GM23338 (cell line): ENCODE data around the gene KIAA1614.

Experiments used
- CTCF ChIP-seq, 2 experiments: fragments of 200-600 bp in 1 of 2; sonication (generic) in 1 of 2; conservative IDR thresholded peaks; 2 replicates each; pipeline versions ENCODE4 v1.5.1 to v1.6.1; 2016 to 2017; ENCODE audit warnings: antibody characterized with exemption in 2 of 2, low read depth in 2 of 2, mild to moderate bottlenecking in 2 of 2, moderate library complexity in 1 of 2
- EZH2 ChIP-seq: fragments of 200-600 bp; sonication (generic); IDR thresholded peaks from one replicate; pipeline ENCODE4 v1.8.0; 2017; ENCODE audit warnings: antibody characterized with exemption, mild to moderate bottlenecking, low read depth; ENCODE audit not compliant: unreplicated experiment
- EZH2phosphoT487 ChIP-seq: fragments of 200-600 bp; sonication (generic); IDR thresholded peaks from one replicate; pipeline ENCODE4 v1.8.1; 2018; ENCODE audit warnings: antibody characterized with exemption; ENCODE audit not compliant: unreplicated experiment
- JUNB ChIP-seq: IDR thresholded peaks from one replicate; pipeline ENCODE4 v1.6.1; 2016; ENCODE audit warnings: antibody characterized with exemption; ENCODE audit not compliant: unreplicated experiment
- POLR2AphosphoS5 ChIP-seq: IDR thresholded peaks from 2 replicates; pipeline ENCODE4 v1.6.1; 2016; ENCODE audit warnings: antibody characterized with exemption, low read depth
- ZNF114 ChIP-seq: fragments of 250-450 bp; sonication (Bioruptor Pico); IDR thresholded peaks from 2 replicates; pipeline ENCODE4 v1.5.0; 2020; ENCODE audit warnings: mild to moderate bottlenecking, moderate library complexity
- ZNF331 ChIP-seq: fragments of 250-450 bp; sonication (Bioruptor Pico); IDR thresholded peaks from 2 replicates; pipeline ENCODE4 v1.5.0; 2020; ENCODE audit warnings: low read depth, mild to moderate bottlenecking, moderate library complexity
- TF ChIP-seq, protein P1 (sequence below): fragments of 250-450 bp; sonication (Bioruptor Pico); IDR thresholded peaks from 2 replicates; pipeline ENCODE4 v1.5.0; 2020; ENCODE audit warnings: mild to moderate bottlenecking, moderate library complexity
- TF ChIP-seq, protein P2 (sequence below): IDR thresholded peaks from one replicate; pipeline ENCODE4 v1.6.1; 2018; ENCODE audit warnings: antibody characterized with exemption; ENCODE audit not compliant: unreplicated experiment
- TF ChIP-seq, protein P3 (sequence below): IDR thresholded peaks from 2 replicates; pipeline ENCODE4 v1.6.1; 2016; ENCODE audit warnings: antibody characterized with exemption

- TF ChIP-seq, protein P1, sequence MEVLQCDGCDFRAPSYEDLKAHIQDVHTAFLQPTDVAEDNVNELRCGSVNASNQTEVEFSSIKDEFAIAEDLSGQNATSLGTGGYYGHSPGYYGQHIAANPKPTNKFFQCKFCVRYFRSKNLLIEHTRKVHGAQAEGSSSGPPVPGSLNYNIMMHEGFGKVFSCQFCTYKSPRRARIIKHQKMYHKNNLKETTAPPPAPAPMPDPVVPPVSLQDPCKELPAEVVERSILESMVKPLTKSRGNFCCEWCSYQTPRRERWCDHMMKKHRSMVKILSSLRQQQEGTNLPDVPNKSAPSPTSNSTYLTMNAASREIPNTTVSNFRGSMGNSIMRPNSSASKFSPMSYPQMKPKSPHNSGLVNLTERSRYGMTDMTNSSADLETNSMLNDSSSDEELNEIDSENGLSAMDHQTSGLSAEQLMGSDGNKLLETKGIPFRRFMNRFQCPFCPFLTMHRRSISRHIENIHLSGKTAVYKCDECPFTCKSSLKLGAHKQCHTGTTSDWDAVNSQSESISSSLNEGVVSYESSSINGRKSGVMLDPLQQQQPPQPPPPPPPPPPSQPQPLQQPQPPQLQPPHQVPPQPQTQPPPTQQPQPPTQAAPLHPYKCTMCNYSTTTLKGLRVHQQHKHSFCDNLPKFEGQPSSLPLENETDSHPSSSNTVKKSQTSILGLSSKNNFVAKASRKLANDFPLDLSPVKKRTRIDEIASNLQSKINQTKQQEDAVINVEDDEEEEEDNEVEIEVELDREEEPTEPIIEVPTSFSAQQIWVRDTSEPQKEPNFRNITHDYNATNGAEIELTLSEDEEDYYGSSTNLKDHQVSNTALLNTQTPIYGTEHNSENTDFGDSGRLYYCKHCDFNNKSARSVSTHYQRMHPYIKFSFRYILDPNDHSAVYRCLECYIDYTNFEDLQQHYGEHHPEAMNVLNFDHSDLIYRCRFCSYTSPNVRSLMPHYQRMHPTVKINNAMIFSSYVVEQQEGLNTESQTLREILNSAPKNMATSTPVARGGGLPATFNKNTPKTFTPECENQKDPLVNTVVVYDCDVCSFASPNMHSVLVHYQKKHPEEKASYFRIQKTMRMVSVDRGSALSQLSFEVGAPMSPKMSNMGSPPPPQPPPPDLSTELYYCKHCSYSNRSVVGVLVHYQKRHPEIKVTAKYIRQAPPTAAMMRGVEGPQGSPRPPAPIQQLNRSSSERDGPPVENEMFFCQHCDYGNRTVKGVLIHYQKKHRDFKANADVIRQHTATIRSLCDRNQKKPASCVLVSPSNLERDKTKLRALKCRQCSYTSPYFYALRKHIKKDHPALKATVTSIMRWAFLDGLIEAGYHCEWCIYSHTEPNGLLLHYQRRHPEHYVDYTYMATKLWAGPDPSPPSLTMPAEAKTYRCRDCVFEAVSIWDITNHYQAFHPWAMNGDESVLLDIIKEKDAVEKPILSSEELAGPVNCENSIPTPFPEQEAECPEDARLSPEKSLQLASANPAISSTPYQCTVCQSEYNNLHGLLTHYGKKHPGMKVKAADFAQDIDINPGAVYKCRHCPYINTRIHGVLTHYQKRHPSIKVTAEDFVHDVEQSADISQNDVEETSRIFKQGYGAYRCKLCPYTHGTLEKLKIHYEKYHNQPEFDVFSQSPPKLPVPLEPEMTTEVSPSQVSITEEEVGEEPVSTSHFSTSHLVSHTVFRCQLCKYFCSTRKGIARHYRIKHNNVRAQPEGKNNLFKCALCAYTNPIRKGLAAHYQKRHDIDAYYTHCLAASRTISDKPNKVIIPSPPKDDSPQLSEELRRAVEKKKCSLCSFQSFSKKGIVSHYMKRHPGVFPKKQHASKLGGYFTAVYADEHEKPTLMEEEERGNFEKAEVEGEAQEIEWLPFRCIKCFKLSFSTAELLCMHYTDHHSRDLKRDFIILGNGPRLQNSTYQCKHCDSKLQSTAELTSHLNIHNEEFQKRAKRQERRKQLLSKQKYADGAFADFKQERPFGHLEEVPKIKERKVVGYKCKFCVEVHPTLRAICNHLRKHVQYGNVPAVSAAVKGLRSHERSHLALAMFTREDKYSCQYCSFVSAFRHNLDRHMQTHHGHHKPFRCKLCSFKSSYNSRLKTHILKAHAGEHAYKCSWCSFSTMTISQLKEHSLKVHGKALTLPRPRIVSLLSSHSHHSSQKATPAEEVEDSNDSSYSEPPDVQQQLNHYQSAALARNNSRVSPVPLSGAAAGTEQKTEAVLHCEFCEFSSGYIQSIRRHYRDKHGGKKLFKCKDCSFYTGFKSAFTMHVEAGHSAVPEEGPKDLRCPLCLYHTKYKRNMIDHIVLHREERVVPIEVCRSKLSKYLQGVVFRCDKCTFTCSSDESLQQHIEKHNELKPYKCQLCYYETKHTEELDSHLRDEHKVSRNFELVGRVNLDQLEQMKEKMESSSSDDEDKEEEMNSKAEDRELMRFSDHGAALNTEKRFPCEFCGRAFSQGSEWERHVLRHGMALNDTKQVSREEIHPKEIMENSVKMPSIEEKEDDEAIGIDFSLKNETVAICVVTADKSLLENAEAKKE (CRISPR knock-in tag), result no peak
- TF ChIP-seq, protein P2, sequence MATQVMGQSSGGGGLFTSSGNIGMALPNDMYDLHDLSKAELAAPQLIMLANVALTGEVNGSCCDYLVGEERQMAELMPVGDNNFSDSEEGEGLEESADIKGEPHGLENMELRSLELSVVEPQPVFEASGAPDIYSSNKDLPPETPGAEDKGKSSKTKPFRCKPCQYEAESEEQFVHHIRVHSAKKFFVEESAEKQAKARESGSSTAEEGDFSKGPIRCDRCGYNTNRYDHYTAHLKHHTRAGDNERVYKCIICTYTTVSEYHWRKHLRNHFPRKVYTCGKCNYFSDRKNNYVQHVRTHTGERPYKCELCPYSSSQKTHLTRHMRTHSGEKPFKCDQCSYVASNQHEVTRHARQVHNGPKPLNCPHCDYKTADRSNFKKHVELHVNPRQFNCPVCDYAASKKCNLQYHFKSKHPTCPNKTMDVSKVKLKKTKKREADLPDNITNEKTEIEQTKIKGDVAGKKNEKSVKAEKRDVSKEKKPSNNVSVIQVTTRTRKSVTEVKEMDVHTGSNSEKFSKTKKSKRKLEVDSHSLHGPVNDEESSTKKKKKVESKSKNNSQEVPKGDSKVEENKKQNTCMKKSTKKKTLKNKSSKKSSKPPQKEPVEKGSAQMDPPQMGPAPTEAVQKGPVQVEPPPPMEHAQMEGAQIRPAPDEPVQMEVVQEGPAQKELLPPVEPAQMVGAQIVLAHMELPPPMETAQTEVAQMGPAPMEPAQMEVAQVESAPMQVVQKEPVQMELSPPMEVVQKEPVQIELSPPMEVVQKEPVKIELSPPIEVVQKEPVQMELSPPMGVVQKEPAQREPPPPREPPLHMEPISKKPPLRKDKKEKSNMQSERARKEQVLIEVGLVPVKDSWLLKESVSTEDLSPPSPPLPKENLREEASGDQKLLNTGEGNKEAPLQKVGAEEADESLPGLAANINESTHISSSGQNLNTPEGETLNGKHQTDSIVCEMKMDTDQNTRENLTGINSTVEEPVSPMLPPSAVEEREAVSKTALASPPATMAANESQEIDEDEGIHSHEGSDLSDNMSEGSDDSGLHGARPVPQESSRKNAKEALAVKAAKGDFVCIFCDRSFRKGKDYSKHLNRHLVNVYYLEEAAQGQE, result no peak
- TF ChIP-seq EZH2 (no peak), CTCF (conservative IDR thresholded peaks at IDR 0.05; ENCODE audit: low read depth in 2 of 2) (no peak), POLR2AphosphoS5 (no peak), EZH2phosphoT487 (no peak), JUNB (no peak), ZNF114 (CRISPR knock-in tag) (no peak), ZNF331 (no peak)
- TF ChIP-seq, protein P3, sequence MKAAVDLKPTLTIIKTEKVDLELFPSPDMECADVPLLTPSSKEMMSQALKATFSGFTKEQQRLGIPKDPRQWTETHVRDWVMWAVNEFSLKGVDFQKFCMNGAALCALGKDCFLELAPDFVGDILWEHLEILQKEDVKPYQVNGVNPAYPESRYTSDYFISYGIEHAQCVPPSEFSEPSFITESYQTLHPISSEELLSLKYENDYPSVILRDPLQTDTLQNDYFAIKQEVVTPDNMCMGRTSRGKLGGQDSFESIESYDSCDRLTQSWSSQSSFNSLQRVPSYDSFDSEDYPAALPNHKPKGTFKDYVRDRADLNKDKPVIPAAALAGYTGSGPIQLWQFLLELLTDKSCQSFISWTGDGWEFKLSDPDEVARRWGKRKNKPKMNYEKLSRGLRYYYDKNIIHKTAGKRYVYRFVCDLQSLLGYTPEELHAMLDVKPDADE, result no peak
Observed at GRCh38 chr1:180909005-180909414, 3.7 kb upstream of the KIAA1614 start.
